IMR-90 (cell line): ENCODE data around the gene IFNG-AS1.

Experiments used
- CTCF ChIP-seq: conservative IDR thresholded peaks from 2 replicates; pipeline ENCODE4 v1.5.1; 2012; ENCODE audit warnings: mild to moderate bottlenecking, low read depth, low read length, improper control_type of control experiment
- POLR2A ChIP-seq: IDR thresholded peaks from 2 replicates; pipeline ENCODE4 v1.6.1; 2012; ENCODE audit warnings: mild to moderate bottlenecking, low read depth, low read length

- TF ChIP-seq POLR2A, result no peak
- no peak for TF ChIP-seq CTCF
Measured at GRCh38 chr12:67981287-67982162, 7.7 kb upstream of the IFNG-AS1 start.
